ENCODE data around the gene CPT1A.

Gene CPT1A

GRCh38 chr11:68711114-68711513 lies 130.6 kb downstream of the CPT1A start:
- intact Hi-C loops (cut with DNase I; ENCODE audit: low total_unique reads) = no loop called here
- Histone ChIP-seq H3K9me3 (no peaks in the 10 kb centered on the region), H3K4me3 (no peak overlapping the region), H3K27ac (no peak overlapping the region), H3K4me1 (no peaks in the 10 kb centered on the region), H3K36me3 (no peaks in the 10 kb centered on the region), H3K27me3 (peaks cover 0 to 20% of the 10 kb centered on the region in 2 donors)
- TF ChIP-seq CTCF (IDR thresholded peaks at IDR 0.05) = no peak
- no peak for DNase-seq

- Histone ChIP-seq H3K4me3 (no peak overlapping the region), H3K27me3 (peaks cover 0 to 16% of the 10 kb centered on the region in 2 donors), H3K4me1 (no peaks in the 10 kb centered on the region), H3K9me3 (no peaks in the 10 kb centered on the region), H3K27ac (no peak overlapping the region), H3K36me3 (no peaks in the 10 kb centered on the region)
- DNase-seq = no peak
- intact Hi-C loops (cut with DNase I; ENCODE audit: low total_unique reads) = no loop called here
- TF ChIP-seq CTCF (IDR thresholded peaks at IDR 0.05) = no peak
Measured at GRCh38 chr11:68710409-68710808, 131.3 kb downstream of the CPT1A start.

- intact Hi-C loops (cut with DNase I; ENCODE audit: low total_unique reads) = no loop called here
- Histone ChIP-seq H3K27ac (no peak overlapping the region), H3K27me3 (peaks cover 0 to 10% of the 10 kb centered on the region in 2 donors), H3K4me3 (no peak overlapping the region), H3K4me1 (no peaks in the 10 kb centered on the region), H3K36me3 (no peaks in the 10 kb centered on the region), H3K9me3 (no peaks in the 10 kb centered on the region)
- no peak for TF ChIP-seq CTCF (IDR thresholded peaks at IDR 0.05)
- DNase-seq = no peak
Measured at GRCh38 chr11:68709062-68709461, 132.7 kb downstream of the CPT1A start.

- intact Hi-C loops (cut with DNase I; ENCODE audit: low total_unique reads) = no loop called here
- H3K27me3 ChIP-seq = peaks cover 0 to 7% of the 10 kb centered on the region in 2 donors
- H3K36me3 ChIP-seq = no peaks in the 10 kb centered on the region
- TF ChIP-seq CTCF (IDR thresholded peaks at IDR 0.05) = no peak
- H3K4me1 ChIP-seq = no peaks in the 10 kb centered on the region
- H3K9me3 ChIP-seq = no peaks in the 10 kb centered on the region
- DNase-seq = no peak
- no peak overlapping the region for H3K4me3 ChIP-seq
- no peak overlapping the region for H3K27ac ChIP-seq
Measured at GRCh38 chr11:68707527-68707926, 134.2 kb downstream of the CPT1A start.

- no peak for DNase-seq
- no peaks in the 10 kb centered on the region for H3K9me3 ChIP-seq
- H3K4me3 ChIP-seq = no peak overlapping the region
- H3K27me3 ChIP-seq = peaks cover 0 to 17% of the 10 kb centered on the region in 2 donors
- intact Hi-C loops (cut with DNase I; ENCODE audit: low total_unique reads) = no loop called here
- H3K4me1 ChIP-seq = no peaks in the 10 kb centered on the region
- H3K27ac ChIP-seq = no peak overlapping the region
- no peaks in the 10 kb centered on the region for H3K36me3 ChIP-seq
- no peak for TF ChIP-seq CTCF (IDR thresholded peaks at IDR 0.05)
Measured at GRCh38 chr11:68704887-68705286, 136.8 kb downstream of the CPT1A start.
